HepG2 (cell line): ENCODE results near the gene ERBB3. TPM values are rescaled to one million over a fixed set of nuclear protein-coding genes. Genes with fewer than 3 reads are reported as not detected.

Experiments
- ATF5 ChIP-seq: sonication (generic); formaldehyde crosslinking; IDR thresholded peaks from 2 replicates; pipeline ENCODE4 v1.4.0; 2020; ENCODE audit warnings: mild to moderate bottlenecking, low read depth, missing genetic modification reagents
- GLMP ChIP-seq: sonication (generic); formaldehyde crosslinking; IDR thresholded peaks from 2 replicates; pipeline ENCODE4 v1.9.0; 2021; ENCODE audit warnings: missing genetic modification reagents, mild to moderate bottlenecking, borderline replicate concordance
- KAT7 ChIP-seq: IDR thresholded peaks from 2 replicates; pipeline ENCODE4 v1.6.1; 2018; ENCODE audit warnings: borderline replicate concordance, missing compliant biosample characterization
- KDM1A ChIP-seq: IDR thresholded peaks from 2 replicates; pipeline ENCODE4 v1.6.1; 2016; ENCODE audit warnings: missing compliant biosample characterization
- KDM6A ChIP-seq: IDR thresholded peaks from 2 replicates; pipeline ENCODE4 v1.6.1; 2016; ENCODE audit warnings: low read depth
- KLF12 ChIP-seq: sonication (generic); formaldehyde crosslinking; IDR thresholded peaks from 2 replicates; pipeline ENCODE4 v1.4.0; 2020; ENCODE audit warnings: missing genetic modification reagents, borderline replicate concordance
- MTF1 ChIP-seq: sonication (generic); formaldehyde crosslinking; IDR thresholded peaks from 2 replicates; pipeline ENCODE4 v1.5.0; 2020; ENCODE audit warnings: missing genetic modification reagents
- MXD1 ChIP-seq: sonication (generic); formaldehyde crosslinking; IDR thresholded peaks from 2 replicates; pipeline ENCODE4 v1.4.0; 2020; ENCODE audit warnings: mild to moderate bottlenecking, missing genetic modification reagents
- NFYC ChIP-seq: IDR thresholded peaks from 2 replicates; pipeline ENCODE4 v1.6.1; 2016; ENCODE audit warnings: missing genetic modification reagents, missing compliant biosample characterization
- ONECUT2 ChIP-seq: sonication (generic); formaldehyde crosslinking; IDR thresholded peaks from 2 replicates; pipeline ENCODE4 v1.4.0; 2020; ENCODE audit warnings: missing genetic modification reagents
- SMAD9 ChIP-seq: sonication (generic); formaldehyde crosslinking; IDR thresholded peaks from 2 replicates; pipeline ENCODE4 v1.5.1; 2020; ENCODE audit warnings: mild to moderate bottlenecking, missing genetic modification reagents
- SNAPC2 ChIP-seq: sonication (generic); formaldehyde crosslinking; IDR thresholded peaks from 2 replicates; pipeline ENCODE4 v1.8.1; 2022; ENCODE audit warnings: mild to moderate bottlenecking, missing genetic modification reagents
- SOX6 ChIP-seq, 2 experiments: fragments of 450-650 bp in 1 of 2; sonication (generic) in 1 of 2; formaldehyde crosslinking in 1 of 2; IDR thresholded peaks; 2 replicates each; pipeline versions ENCODE4 v1.4.0 to v1.6.1; 2017 to 2020; ENCODE audit warnings: antibody characterized with exemption in 1 of 2, mild to moderate bottlenecking in 1 of 2, missing genetic modification reagents in 1 of 2
- TCF7L2 ChIP-seq: IDR thresholded peaks from 2 replicates; pipeline ENCODE4 v1.6.1; 2011; ENCODE audit warnings: mild to moderate bottlenecking, low read depth, low read length, moderate library complexity
- TFDP2 ChIP-seq: sonication (generic); formaldehyde crosslinking; IDR thresholded peaks from 2 replicates; pipeline ENCODE4 v1.4.0; 2020; ENCODE audit warnings: missing genetic modification reagents
- ZBTB20 ChIP-seq: sonication (generic); formaldehyde crosslinking; IDR thresholded peaks from 2 replicates; pipeline ENCODE4 v1.8.1; 2023; ENCODE audit warnings: missing genetic modification reagents, low read depth, mild to moderate bottlenecking, borderline replicate concordance
- ZFAT ChIP-seq: sonication (generic); formaldehyde crosslinking; conservative IDR thresholded peaks from 2 replicates; pipeline ENCODE4 v1.8.1; 2023; ENCODE audit warnings: missing genetic modification reagents, inconsistent platforms
- ZFP62 ChIP-seq: sonication (generic); formaldehyde crosslinking; IDR thresholded peaks from 2 replicates; pipeline ENCODE4 v1.4.0; 2020; ENCODE audit warnings: missing genetic modification reagents
- ZNF260 ChIP-seq: sonication (generic); formaldehyde crosslinking; IDR thresholded peaks from 2 replicates; pipeline ENCODE4 v1.4.0; 2020; ENCODE audit warnings: missing genetic modification reagents, low read depth, mild to moderate bottlenecking, borderline replicate concordance
- ZNF30 ChIP-seq: sonication (generic); formaldehyde crosslinking; IDR thresholded peaks from 2 replicates; pipeline ENCODE4 v1.5.0; 2020; ENCODE audit warnings: mild to moderate bottlenecking, missing genetic modification reagents
- ZNF496 ChIP-seq: sonication (generic); formaldehyde crosslinking; IDR thresholded peaks from 2 replicates; pipeline ENCODE4 v1.8.1; 2023; ENCODE audit warnings: mild to moderate bottlenecking, moderate library complexity, missing genetic modification reagents; ENCODE audit not compliant: insufficient replicate concordance
- ZNF619 ChIP-seq: sonication (generic); formaldehyde crosslinking; IDR thresholded peaks from 2 replicates; pipeline ENCODE4 v1.4.0; 2020; ENCODE audit warnings: mild to moderate bottlenecking, missing genetic modification reagents
- ZSCAN12 ChIP-seq: sonication (generic); formaldehyde crosslinking; IDR thresholded peaks from 2 replicates; pipeline ENCODE4 v1.9.0; 2021; ENCODE audit warnings: mild to moderate bottlenecking, missing genetic modification reagents
- ZSCAN21 ChIP-seq: sonication (generic); formaldehyde crosslinking; IDR thresholded peaks from 2 replicates; pipeline ENCODE4 v1.8.0; 2022; ENCODE audit warnings: mild to moderate bottlenecking, missing genetic modification reagents, moderate library complexity, borderline replicate concordance
- polyA plus RNA-seq, 8 experiments: library from polyadenylated mRNA; depleted of rRNA in 3 of 8; stranded (reverse) in 7 of 8; unstranded in 1 of 8; fragments of >200 nt; fragmentation: Illumina TruSeq in 4 of 8; extraction: Trizol in 4 of 8; gene quantifications; 2 replicates each; pipeline versions ENCODE4 v1.2.1 to v1.2.3, GENCODE V29; 2011 to 2016; ENCODE audit warnings: low read depth in 4 of 8, missing spikeins in 1 of 8, mixed read lengths in 1 of 8; ENCODE audit not compliant: insufficient read depth in 1 of 8
- total RNA-seq, 5 experiments: library from RNA; depleted of rRNA; stranded (reverse); fragments of >200 nt; fragmentation: Illumina TruSeq; extraction: Trizol; gene quantifications; 2 replicates each; pipeline ENCODE4 v1.2.3, GENCODE V29; 2016; ENCODE audit warnings: low read depth in 1 of 5
- TF ChIP-seq, protein P1 (sequence below): sonication (generic); formaldehyde crosslinking; IDR thresholded peaks from 2 replicates; pipeline ENCODE4 v1.9.0; 2022; ENCODE audit warnings: missing genetic modification reagents, mild to moderate bottlenecking, borderline replicate concordance

The ERBB3 gene
- total and polyA plus RNA-seq, 2 of the 13 experiments (the other 11 are each of a cell fraction or from before 2014, with no cell fraction given) = 93.6 to 358 TPM

DNA sequence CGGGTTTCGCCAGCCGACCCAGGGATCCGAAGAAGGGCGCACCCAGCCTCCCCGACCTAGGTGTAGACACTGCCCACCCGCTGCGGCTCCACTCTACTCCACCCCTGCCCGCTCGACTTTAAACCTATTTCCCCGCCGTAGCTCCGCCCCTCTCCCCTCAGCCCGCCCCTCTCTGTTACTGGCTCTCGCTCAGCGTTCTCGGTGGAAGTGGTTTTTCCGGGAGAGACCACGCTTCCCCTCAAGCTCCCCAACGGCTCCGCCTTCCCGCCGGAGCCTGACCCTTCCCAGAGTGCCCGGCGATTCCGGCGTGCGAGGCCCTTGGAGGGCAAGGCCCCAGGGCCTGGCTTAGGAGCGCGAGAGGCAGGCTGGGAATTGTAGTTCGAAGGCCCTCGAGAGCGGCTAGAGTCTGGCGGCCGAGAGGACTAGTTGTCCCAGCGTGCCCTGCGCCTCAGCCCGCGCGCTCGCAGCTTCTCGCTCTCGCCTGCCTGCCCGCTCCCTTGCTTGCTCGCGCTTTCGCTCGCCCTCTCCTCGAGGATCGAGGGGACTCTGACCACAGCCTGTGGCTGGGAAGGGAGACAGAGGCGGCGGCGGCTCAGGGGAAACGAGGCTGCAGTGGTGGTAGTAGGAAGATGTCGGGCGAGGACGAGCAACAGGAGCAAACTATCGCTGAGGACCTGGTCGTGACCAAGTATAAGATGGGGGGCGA is 24.3 kb downstream of the ERBB3 start, which contains the start of gene PA2G4 (continued):
- peak; percentile 57; the same call in 1 of the 2 replicates for TF ChIP-seq MXD1 (CRISPR knock-in tag)
- TF ChIP-seq MTF1 (CRISPR knock-in tag) = no peak; the same call in none of the 2 replicates
- TF ChIP-seq ZSCAN12 = no peak
- TF ChIP-seq TCF7L2 = no peak
- peak; percentile 52; the same call in 1 of the 2 replicates for TF ChIP-seq ATF5 (CRISPR knock-in tag)
- TF ChIP-seq KLF12 = no peak; the same call in 1 of the 2 replicates
- TF ChIP-seq TFDP2 (CRISPR knock-in tag) = peak; percentile 94
- TF ChIP-seq SMAD9 = peak; percentile 60; the same call in 1 of the 2 replicates
- TF ChIP-seq SOX6 (IDR thresholded peaks at IDR 0.05) = no peak
- TF ChIP-seq SOX6 (CRISPR knock-in tag; IDR thresholded peaks at IDR 0.05) = peak; percentile 80
- no peak for TF ChIP-seq GLMP (CRISPR knock-in tag)
- TF ChIP-seq ZFAT (CRISPR knock-in tag) = 0 out of 2 replicates have a peak, but pooled peaks have one; percentile 24
- TF ChIP-seq ZNF30 = peak; percentile 89; the same call in 1 of the 2 replicates
- peak; percentile 42; the same call in 1 of the 2 replicates for TF ChIP-seq ZNF619 (CRISPR knock-in tag)
- no peak for TF ChIP-seq ZNF496 (CRISPR knock-in tag)
- peak; percentile 85; the same call in 1 of the 2 replicates for TF ChIP-seq KAT7 (CRISPR knock-in tag)
- TF ChIP-seq KDM1A (CRISPR knock-in tag) = no peak
- TF ChIP-seq, protein P1, sequence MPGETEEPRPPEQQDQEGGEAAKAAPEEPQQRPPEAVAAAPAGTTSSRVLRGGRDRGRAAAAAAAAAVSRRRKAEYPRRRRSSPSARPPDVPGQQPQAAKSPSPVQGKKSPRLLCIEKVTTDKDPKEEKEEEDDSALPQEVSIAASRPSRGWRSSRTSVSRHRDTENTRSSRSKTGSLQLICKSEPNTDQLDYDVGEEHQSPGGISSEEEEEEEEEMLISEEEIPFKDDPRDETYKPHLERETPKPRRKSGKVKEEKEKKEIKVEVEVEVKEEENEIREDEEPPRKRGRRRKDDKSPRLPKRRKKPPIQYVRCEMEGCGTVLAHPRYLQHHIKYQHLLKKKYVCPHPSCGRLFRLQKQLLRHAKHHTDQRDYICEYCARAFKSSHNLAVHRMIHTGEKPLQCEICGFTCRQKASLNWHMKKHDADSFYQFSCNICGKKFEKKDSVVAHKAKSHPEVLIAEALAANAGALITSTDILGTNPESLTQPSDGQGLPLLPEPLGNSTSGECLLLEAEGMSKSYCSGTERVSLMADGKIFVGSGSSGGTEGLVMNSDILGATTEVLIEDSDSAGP (CRISPR knock-in tag) = peak; percentile 95
- no peak for TF ChIP-seq ZNF260 (CRISPR knock-in tag)
- 0 out of 2 replicates have a peak, but pooled peaks have one; percentile 79 for TF ChIP-seq SNAPC2
- TF ChIP-seq KDM6A (CRISPR knock-in tag) = no peak
- TF ChIP-seq NFYC (CRISPR knock-in tag) = peak; percentile 69
- TF ChIP-seq ZSCAN21 (CRISPR knock-in tag) = peak; percentile 79; the same call in 1 of the 2 replicates
- peak; percentile 22; the same call in 1 of the 2 replicates for TF ChIP-seq ZFP62
- no peak; the same call in 1 of the 2 replicates for TF ChIP-seq ZBTB20 (CRISPR knock-in tag)
- no peak for TF ChIP-seq ONECUT2 (CRISPR knock-in tag)
